Esophagus muscularis mucosa (tissue), 4 donors: ENCODE data around the gene RPS6KA2. TPM values are rescaled to one million over a fixed set of nuclear protein-coding genes. Genes with fewer than 3 reads are reported as not detected.

Experiments
- DNase-seq: peaks from one replicate; pipeline ENCODE4 v3.0.0-alpha.2; 2017; ENCODE audit errors: extremely low spot score
- H3K27ac ChIP-seq, 4 donors: fragments of 200-600 bp; sonication (generic); replicated peaks in 1 of 4; 1 replicate in 3 of 4; 2 replicates in 1 of 4; pipeline ENCODE4 v1.5.1; 2016 to 2019; ENCODE audit warnings: mild to moderate bottlenecking in 1 of 4
- H3K27me3 ChIP-seq, 4 donors: fragments of 200-600 bp; sonication (generic); one replicate each; pipeline versions ENCODE4 v1.5.1 to v1.6.0; 2016 to 2019
- H3K36me3 ChIP-seq, 4 donors: fragments of 200-600 bp; sonication (generic); one replicate each; pipeline ENCODE4 v1.5.1; 2016 to 2019
- H3K4me1 ChIP-seq, 4 donors: fragments of 200-600 bp; sonication (generic); one replicate each; pipeline ENCODE4 v1.5.1; 2016 to 2019
- H3K4me3 ChIP-seq, 4 donors: fragments of 200-600 bp; sonication (generic); 1 replicate in 2 of 4; 2 replicates in 2 of 4; pipeline ENCODE4 v1.5.1; 2016 to 2019; ENCODE audit warnings: mild to moderate bottlenecking in 4 of 4, moderate library complexity in 1 of 4
- H3K9me3 ChIP-seq, 4 donors: fragments of 200-600 bp; sonication (generic); 1 replicate in 3 of 4; 2 replicates in 1 of 4; pipeline ENCODE4 v1.5.1; 2016 to 2019
- EP300 ChIP-seq: sonication (generic); formaldehyde crosslinking; IDR thresholded peaks from one replicate; pipeline ENCODE4 v1.6.1; 2017; ENCODE audit warnings: antibody characterized with exemption
- POLR2A ChIP-seq: fragments of 450-650 bp; IDR thresholded peaks from one replicate; pipeline ENCODE4 v1.6.1; 2017; ENCODE audit warnings: antibody characterized with exemption, moderate library complexity, mild to moderate bottlenecking, low read depth
- POLR2AphosphoS5 ChIP-seq, 2 donors: sonication (generic); formaldehyde crosslinking; IDR thresholded peaks; one replicate each; pipeline ENCODE4 v1.6.1; 2017; ENCODE audit warnings: antibody characterized with exemption in 2 of 2
- WGBS: methylation state at CpG from one replicate; pipeline ENCODE4 v1.1.5; 2018; 5-methylcytosine and 5-hydroxymethylcytosine counted together
- intact Hi-C: fragments of 100-400 bp; cut with DNase I; formaldehyde crosslinking; loops from one replicate; pipeline ENCODE4 v1.15.1; 2023
- total RNA-seq, 4 donors: library from RNA; depleted of rRNA; stranded (reverse); fragments of >200 nt; gene quantifications; one replicate each; pipeline versions ENCODE4 v1.1.0 to v1.2.1, GENCODE V29; 2016
- TF ChIP-seq, protein P1 (sequence below), 3 experiments: fragments of 200-600 bp in 2 of 3; fragments of 450-650 bp in 1 of 3; sonication (generic) in 2 of 3; IDR thresholded peaks; one replicate each; pipeline ENCODE4 v1.5.1; 2017 to 2019; ENCODE audit warnings: antibody characterized with exemption in 3 of 3, mild to moderate bottlenecking in 2 of 3, moderate library complexity in 1 of 3

Gene RPS6KA2
- total RNA-seq, 4 donors from 2014 or later, result 83.9 to 126 (median 112) TPM

GRCh38 chr6:166595061-166595780, 31.8 kb downstream of the RPS6KA2 start:
- Histone ChIP-seq H3K4me1 (peaks cover 37 to 60% (median 54%) of the 10 kb centered on the region in 4 donors), H3K9me3 (no peaks in the 10 kb centered on the region), H3K4me3 (no peak overlapping the region), H3K27me3 (no peaks in the 10 kb centered on the region), H3K36me3 (no peaks in the 10 kb centered on the region), H3K27ac (peak overlapping the region; percentile 39 to 54 (median 51))
- no peak for DNase-seq
- intact Hi-C loops, result no loop called here
- TF ChIP-seq POLR2A, result no peak
- TF ChIP-seq, protein P1, sequence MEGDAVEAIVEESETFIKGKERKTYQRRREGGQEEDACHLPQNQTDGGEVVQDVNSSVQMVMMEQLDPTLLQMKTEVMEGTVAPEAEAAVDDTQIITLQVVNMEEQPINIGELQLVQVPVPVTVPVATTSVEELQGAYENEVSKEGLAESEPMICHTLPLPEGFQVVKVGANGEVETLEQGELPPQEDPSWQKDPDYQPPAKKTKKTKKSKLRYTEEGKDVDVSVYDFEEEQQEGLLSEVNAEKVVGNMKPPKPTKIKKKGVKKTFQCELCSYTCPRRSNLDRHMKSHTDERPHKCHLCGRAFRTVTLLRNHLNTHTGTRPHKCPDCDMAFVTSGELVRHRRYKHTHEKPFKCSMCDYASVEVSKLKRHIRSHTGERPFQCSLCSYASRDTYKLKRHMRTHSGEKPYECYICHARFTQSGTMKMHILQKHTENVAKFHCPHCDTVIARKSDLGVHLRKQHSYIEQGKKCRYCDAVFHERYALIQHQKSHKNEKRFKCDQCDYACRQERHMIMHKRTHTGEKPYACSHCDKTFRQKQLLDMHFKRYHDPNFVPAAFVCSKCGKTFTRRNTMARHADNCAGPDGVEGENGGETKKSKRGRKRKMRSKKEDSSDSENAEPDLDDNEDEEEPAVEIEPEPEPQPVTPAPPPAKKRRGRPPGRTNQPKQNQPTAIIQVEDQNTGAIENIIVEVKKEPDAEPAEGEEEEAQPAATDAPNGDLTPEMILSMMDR (IDR thresholded peaks at IDR 0.05), result no peak
- peak in 1 of 2 donors; percentile 54 for TF ChIP-seq POLR2AphosphoS5 (IDR thresholded peaks at IDR 0.05)
- WGBS, result 63% methylated on average over 13 of the region's 13 CpGs

DNA sequence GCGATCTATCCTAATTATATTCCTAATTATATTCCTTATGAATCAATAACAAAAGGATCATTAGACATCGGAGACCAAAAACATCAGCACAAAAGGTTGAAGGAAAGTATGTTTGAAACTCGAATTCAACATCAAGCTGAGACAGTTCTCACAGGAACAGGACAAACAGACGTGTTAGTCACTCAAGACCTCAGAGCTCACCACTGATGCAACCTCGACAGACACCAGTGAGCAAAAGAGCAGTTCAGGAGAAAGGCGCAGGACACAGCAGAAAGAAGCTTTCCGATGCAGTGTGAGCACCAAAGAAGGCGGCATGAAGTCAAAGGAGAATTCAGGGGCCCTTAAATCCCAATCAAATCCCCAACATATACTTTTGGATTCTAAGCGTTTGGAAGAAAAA, 34.2 kb downstream of the RPS6KA2 start:
- Histone ChIP-seq H3K27ac (no peak overlapping the region), H3K27me3 (no peaks in the 10 kb centered on the region), H3K4me1 (peaks cover 31 to 68% (median 58%) of the 10 kb centered on the region in 4 donors), H3K36me3 (no peaks in the 10 kb centered on the region), H3K4me3 (no peak overlapping the region), H3K9me3 (no peaks in the 10 kb centered on the region)
- intact Hi-C loops, result no loop called here
- no peak for TF ChIP-seq EP300
- TF ChIP-seq POLR2A, result no peak
- TF ChIP-seq POLR2AphosphoS5 (IDR thresholded peaks at IDR 0.05), result no peak
- TF ChIP-seq, protein P1 (IDR thresholded peaks at IDR 0.05), result no peak
- 90% methylated on average over 9 of the region's 9 CpGs for WGBS
- DNase-seq, result no peak

DNA sequence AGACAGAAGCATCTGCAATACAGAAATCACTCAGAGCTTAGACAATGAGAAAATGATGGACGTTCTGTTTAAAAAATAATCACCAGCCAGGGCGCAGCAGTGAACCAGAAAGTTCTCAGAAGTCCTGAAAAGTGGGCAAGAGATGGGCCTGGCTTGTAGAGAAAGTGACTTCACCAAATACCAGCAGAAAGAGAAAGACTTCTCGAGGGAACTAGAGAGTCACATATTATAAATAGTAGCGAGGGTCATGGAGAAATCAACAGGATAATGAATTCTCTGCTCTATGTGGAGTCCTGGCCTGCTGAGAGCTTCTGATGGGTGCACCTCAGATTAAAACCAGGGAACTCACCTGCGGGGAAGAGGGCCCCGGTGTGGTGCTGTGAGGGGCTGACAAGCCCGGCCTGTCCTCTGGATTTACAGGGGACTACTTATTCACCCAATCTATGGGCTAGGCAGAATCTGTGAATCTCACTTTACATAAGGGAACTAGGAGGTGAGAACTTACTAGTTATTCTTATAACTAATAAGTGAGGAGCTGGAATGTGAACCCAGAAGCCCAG, 35.0 kb downstream of the RPS6KA2 start:
- peaks cover 26 to 63% (median 50%) of the 10 kb centered on the region in 4 donors for H3K4me1 ChIP-seq

GRCh38 chr6:166591026-166591425, 36.0 kb downstream of the RPS6KA2 start:
- DNase-seq, result no peak
- Histone ChIP-seq H3K27ac (no peak overlapping the region), H3K36me3 (no peaks in the 10 kb centered on the region), H3K4me3 (no peak overlapping the region), H3K27me3 (no peaks in the 10 kb centered on the region), H3K9me3 (no peaks in the 10 kb centered on the region), H3K4me1 (peaks cover 23 to 55% (median 46%) of the 10 kb centered on the region in 4 donors)
- no peak for TF ChIP-seq POLR2A
- TF ChIP-seq, protein P1 (IDR thresholded peaks at IDR 0.05), result no peak
- TF ChIP-seq POLR2AphosphoS5 (IDR thresholded peaks at IDR 0.05), result no peak
- no peak for TF ChIP-seq EP300
- WGBS, result 93% methylated on average over 11 of the region's 11 CpGs
- intact Hi-C loops, result no loop called here

More for the DNA sequence above, 35.0 kb downstream of the RPS6KA2 start:
- intact Hi-C loops, result no loop called here
- TF ChIP-seq, protein P1 (IDR thresholded peaks at IDR 0.05), result no peak
- TF ChIP-seq POLR2AphosphoS5 (IDR thresholded peaks at IDR 0.05) (no peak), POLR2A (no peak), EP300 (no peak)
- no peak overlapping the region for H3K4me3 ChIP-seq
- WGBS, result 92% methylated on average over 5 of the region's 7 CpGs
- no peak overlapping the region for H3K27ac ChIP-seq
- no peaks in the 10 kb centered on the region for H3K9me3 ChIP-seq
- no peak for DNase-seq
- no peaks in the 10 kb centered on the region for H3K27me3 ChIP-seq
- H3K36me3 ChIP-seq, result no peaks in the 10 kb centered on the region
